Kidney capillary endothelial cell (primary cell): ENCODE results near the gene C2CD5.
"Not testable (repeated sequence)": the region's sequence is repeated elsewhere in the genome, so short reads cannot be mapped to it uniquely, and the experiment has no call there.

Source experiments
- DNase-seq: peaks from one replicate; pipeline ENCODE4 v3.0.0-alpha.2; 2018; ENCODE audit warnings: low spot score

C2CD5 gene

GRCh38 chr12:22477166-22477893 lies 67.0 kb downstream of the C2CD5 start:
- DNase-seq = no peak

DNA sequence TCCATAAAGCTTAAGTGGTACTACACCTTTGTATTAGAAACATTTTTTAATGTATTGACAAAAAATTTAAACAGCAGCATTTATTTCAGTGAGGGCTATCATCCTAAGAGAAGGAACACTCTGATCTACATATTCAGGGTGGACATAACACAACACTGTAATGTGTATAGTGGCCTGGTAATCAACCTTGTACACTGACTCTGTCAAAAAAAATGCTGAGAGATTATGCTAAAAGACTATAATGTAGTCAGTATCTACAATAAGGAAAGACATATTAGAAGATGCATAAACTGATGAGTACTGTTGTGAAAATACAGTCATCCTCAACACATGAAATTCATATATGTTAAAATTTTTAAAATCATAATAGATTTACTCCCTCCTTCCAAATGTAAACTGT lies 68.2 kb downstream of the C2CD5 start:
- no peak for DNase-seq

DNA sequence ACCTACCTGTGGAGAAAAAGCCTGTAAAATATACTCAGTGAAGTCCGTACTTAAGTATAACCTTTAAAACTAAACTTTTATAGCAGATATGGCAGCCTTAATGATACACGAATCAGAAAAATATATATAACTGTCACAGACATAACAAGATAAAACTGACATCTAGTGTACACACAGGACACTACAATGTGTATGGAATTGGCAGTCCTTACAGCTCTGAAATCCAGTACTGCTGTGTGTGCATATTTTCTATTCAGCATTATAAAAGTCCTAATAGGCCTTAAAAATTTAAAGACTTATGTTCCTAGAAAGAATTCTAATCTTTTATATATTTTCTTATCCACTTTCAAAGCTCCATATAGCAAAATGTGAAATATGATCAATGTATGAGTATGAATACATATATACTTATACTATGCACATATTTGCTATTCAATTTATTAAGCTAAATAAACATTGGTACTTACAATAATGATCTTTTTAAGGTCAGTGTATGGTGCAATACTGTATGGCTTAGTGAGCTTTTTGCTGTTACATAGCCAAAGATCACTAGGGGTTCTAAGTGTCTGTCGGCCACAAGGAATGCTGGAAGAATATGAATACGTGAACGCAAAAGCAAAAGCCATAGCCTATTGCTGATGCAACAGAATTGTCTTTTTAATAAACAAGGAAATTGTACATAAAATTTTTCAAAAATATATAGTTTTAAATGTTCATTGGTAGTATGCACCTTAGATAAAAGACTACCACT lies 69.2 kb downstream of the C2CD5 start:
- no peak for DNase-seq

DNA sequence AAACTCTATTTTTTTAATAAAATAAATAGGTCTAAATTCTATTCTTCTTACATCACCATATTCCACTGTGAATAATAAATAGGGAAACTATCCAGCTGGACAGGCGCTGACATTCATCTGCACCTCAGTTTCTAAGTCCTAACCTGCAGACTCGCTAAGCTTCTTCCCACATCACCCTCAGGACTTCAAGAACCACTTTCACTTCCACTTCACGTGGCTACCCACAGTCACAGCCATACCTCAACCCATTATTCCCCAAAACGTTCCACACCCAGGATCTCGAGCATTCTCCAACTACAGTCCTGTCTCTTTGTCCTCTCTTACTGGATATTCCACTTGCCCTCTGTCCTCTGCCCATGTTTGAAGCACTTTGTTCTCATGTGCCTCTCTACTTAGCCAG lies 71.1 kb downstream of the C2CD5 start:
- DNase-seq = no peak

DNA sequence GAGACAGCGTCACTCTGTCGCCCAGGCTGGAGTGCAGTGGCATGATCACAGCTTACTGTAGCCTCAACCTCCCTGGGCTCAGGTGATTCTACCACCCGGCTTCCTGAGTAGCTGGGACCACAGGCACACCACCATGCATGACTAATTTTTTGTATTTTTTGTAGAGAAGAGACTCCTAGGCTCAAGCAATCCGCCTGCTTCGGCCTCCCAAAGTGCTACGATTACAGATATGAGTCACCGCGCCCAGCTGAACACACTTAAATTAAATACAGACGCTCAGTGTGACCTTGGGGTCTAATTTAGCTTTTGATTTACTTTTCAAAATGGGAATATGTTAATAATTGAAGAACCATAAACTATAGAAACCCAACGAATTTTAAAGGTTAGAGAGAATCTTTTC lies 77.2 kb downstream of the C2CD5 start:
- DNase-seq = no peak

GRCh38 chr12:22463306-22463705 lies 81.0 kb downstream of the C2CD5 start:
- DNase-seq = no peak

GRCh38 chr12:22461786-22462185 lies 82.6 kb downstream of the C2CD5 start:
- DNase-seq = no peak

DNA sequence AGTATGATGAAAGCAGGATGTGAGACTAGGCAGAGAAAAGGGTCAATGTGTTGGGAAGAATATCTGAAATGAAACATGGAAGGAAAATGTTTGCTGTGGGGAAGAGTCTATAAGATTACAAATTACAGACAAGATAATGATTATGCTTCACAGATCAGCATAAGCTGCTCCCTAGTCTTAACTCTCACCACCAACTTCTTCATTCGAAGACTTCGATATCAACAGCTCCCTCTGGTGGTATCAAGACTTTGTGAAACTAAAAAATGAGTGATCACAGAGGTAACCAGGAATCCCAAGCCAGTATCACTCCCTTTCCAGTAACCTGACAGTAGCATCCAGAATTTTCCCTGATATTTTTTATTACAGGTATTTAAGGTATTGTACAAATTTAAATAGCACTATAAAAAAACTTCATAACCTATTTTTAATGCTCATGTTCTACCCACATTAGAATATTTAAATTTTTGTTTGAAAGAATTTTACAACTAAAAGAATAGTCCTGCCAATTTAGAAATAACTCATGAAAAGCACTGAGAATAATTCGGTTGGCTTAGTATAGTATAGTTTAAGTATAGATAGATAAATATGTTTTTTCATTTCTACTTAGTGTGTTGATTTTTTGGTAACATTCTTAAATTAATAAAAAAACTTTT lies 84.4 kb downstream of the C2CD5 start:
- DNase-seq = peak; percentile 21

DNA sequence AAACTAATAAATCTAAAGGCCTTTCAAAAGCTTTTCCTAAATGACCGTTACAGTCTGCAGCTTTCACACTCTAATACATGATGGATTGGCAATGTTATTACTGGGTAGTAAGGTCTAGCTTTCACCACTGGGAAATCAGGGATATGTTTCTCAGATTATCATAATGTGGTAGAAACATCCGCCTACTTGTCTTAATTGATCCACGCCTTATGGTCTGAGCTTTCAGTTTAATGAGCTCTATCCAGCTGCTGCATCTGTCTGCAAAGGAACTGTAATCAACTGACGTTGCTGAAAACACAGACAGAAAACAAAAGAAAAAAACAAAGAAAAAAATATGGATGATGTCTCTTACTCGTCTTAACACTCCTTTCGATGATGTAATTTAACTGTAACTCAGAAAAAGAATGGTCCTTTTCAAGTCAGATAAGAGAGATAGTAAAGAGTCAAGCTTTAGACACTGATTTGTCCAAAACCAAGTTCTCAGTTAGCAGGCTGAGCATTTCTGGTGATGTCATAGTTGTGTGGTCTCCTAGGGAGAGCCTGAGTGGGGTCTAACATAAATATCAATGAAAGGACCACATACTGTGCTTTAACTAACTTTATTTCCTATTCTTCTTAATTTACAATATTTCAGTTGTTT lies 85.9 kb downstream of the C2CD5 start:
- DNase-seq = no peak

- no peak for DNase-seq
These were observed 87.3 kb downstream of the C2CD5 start for GRCh38 chr12:22457085-22457484.

GRCh38 chr12:22453511-22453910 lies 90.8 kb downstream of the C2CD5 start:
- DNase-seq = no peak

DNA sequence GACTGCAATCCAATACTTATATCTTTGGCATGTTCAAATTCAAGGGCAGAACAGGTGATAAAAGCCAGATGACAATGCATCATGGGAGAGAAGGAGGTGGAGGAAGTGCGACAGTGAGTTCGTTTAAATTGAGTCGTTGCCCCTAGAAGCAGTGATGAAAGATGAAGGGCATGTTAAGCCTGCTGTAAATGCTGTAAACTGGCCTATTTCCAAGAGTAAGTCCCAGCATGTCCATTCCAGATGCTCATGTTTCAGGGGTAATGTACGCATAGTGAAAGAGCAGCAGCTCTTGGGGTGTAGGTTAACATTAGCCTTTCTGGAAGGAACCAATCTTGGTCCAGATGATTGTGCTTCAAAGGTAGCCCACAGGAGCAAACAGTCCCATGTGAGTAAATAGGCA lies 97.1 kb downstream of the C2CD5 start:
- DNase-seq = no peak

DNA sequence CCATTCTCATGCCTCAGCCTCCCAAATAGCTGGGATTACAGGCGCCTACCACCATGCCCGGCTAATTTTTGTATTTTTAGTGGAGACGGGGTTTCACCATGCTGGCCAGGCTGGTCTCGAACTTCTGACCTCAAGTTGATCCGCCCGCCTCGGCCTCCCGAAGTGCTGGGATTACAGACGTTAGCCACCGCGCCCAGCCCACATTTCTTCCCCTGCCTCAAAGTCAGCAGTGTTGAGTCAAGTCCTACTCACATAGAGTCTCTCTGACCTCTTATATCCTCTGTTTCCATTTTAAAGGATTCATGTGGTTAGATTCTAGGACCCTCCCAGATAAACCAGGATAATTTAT lies 100.1 kb downstream of the C2CD5 start:
- not testable (repeated sequence) for DNase-seq

- peak; percentile 62 for DNase-seq
These were observed 100.7 kb downstream of the C2CD5 start for GRCh38 chr12:22443379-22444316.

DNA sequence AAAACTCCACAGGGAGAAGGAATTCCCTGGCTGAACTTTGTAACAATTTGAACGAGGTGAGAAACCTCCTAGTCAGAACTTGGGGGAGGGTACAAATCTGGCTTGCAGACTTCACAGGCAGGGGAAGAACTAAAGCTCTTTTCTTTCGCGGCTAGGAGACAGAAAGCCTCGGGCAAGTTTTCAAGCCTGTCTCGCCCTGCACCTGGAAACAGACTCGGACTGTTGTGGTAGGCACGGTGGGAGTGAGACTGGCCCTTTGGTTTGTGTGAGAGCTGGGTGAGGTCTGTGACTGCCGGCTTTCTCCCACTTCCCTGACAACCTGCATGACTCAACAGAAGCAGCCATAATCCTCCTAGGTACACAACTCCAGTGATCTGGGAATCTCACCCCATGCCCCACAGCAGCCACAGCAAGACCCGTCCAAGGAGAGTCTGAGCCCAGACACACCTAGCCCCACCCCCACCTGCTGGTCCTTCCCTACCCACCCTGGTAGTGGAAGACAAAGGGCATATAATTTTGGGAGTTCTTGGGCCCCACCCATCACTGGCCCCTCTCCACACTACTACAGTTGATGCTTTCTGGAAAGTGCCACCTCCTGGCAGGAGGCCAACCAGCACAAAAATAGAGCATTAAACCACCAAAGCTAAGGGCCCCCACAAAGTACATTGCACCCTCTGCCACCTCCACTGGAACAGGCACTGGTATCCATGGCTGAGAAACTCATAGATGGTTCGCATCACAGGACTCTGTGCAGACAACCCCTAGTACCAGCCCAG lies 107.1 kb downstream of the C2CD5 start:
- no peak for DNase-seq

DNA sequence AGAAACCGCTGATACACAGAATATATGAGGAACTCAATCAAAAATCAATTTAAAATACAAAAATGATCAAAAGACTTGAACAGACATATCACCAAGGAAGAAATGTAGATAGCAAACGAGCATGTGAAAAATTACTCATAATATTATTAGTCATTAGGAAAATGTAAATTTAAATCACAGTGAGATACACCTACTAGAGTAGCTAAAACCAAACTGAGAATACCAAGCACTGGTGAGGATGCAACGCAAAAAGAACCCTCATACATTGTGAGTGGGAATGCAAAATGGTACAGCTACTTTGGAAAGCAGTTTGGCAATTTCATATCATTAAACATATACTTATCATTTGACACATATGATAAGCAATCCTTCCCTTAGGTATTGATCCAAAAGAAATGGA lies 108.8 kb downstream of the C2CD5 start:
- no peak for DNase-seq

DNA sequence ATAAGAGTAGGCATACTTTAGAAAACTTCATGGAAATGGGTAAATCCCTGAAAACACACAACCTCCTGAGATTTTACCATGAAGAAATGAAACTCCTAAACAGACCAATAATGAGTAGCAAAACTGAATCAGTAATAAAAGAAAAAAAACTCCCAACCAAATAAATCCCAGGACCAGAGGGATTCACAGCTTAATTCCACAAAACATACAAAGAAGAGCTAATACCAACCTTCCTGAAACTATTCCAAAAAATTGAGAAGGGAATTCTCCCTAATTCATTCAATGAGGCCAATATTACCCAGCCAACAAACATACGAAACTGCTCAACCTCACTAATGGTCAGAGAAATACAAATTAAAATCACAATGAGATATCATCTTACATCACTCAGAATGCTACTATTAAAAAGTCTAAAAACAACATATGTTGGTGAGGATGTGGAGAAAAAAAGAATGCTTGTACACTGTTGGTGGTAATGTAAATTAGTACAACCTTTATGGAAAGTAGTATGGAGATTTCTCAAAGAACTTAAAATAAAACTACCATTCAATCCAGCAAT lies 112.6 kb downstream of the C2CD5 start:
- DNase-seq = no peak

DNA sequence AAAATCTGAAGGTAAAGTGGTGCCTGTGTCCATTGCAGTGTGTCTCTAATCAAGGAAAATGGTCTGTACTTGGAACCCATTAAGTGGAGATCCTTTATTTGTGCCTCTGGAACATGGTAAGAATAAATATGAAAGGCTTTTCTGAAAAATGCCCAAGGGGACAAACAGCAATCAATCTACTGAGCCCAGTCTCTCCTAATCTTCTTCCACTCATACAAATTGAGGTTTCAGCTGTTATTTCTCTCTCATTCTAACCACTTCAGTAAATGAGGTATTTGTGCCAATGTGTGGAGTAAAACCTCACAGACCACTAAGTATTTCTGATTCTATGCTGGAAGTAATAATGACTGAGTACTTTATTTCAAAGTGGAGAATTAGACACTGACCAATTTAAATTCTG lies 127.5 kb downstream of the C2CD5 start:
- no peak for DNase-seq

- no peak for DNase-seq
These were observed 128.7 kb downstream of the C2CD5 start for GRCh38 chr12:22415342-22416309.
